NCI-H1694 treated with DMSO at 0.1 percent for 48 hours (cell line): Measurements from ENCODE around the gene CPNE7.

Experiments used
- DNase-seq: peaks from one replicate; lab custom pipeline; 2025; lab: John Stamatoyannopoulos, UW

The CPNE7 gene

DNA sequence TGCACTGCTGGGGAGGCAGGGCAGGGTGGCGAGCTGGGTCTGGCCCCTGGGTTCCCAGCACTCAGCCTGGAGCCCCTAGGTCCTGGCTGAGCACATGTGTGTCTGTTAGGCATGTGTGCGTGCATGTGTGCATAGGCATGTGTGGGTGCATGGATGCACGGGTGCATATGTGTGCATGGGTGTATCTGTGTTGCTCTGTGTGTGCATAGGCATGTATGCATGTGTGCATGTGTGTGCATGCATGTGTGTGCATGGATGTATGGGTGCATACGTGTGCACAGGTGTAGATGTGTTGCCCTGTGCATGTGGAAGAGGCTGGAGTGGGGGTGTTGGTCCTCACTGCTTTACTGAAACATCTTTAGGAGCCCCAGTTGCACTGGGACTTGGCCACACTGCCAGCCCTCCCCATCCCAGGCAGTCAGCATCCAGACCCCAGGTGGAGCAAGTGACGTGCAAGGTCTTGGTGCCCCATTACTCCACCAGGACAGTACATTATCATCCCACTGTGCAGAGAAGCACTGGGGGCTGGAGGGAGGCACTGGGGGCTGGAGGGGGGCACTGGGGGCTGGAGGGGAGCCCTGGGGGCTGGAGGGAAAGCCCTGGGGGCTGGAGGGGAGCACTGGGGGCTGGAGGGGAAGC, 27.5 kb downstream of the CPNE7 start:
- DNase-seq = no peak

DNA sequence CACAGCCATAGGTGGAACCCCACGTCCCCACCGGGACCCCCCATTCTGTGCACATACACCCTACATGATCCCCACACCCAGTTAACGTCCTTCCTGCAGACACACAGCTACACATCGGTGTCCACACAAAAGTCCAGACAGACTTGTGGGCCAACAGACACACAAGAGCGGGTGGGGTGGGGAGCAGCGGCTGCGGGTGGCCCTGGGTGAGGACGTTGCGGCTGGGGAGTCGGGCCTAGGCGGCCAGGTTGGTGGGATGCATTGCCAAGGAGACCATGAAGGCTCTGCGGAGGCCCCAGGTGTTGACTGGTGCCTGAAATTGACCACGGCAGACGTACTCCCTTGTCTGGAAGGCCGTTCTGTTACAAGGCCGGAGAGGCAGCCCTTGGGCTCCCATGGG, 29.2 kb downstream of the CPNE7 start:
- DNase-seq = no peak

DNA sequence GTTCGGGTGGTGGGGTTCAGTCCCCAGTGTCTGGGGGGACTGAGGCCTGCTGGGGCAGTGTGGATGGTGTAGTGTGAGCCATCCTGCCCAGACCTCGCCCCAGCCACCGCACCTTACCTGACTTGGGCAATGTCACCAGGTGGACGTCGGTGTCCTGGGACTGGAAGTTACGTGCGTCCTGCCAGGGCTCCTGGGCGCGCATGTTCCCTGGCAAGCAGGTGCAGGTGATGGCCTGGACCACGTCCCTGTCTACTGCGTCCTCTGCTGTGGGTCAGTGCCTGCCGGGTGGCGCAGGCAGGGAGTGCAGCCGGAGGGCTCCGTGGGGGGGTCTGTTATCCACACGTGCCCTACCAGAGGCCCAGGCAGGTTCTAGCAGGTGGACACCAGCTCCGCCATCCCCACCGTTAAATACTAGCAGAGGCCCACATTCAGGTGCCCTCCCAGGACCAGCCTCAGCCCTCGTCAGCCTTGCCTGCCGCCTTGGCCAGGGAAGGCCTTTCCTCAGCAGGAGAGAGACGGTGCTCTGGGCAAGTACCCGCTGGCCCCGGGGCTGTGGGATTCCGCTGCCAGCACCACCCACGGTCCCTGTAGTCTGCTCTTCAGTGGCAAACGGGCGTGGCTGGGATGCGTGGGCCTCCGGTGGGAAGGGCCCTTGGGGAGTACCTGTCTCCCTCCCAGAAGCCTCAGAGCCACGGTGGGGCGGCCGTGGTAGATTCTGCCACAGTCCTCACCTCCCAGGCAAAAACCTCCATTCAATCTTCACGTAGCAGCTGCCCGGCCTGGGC, 29.8 kb downstream of the CPNE7 start:
- DNase-seq = no peak

DNA sequence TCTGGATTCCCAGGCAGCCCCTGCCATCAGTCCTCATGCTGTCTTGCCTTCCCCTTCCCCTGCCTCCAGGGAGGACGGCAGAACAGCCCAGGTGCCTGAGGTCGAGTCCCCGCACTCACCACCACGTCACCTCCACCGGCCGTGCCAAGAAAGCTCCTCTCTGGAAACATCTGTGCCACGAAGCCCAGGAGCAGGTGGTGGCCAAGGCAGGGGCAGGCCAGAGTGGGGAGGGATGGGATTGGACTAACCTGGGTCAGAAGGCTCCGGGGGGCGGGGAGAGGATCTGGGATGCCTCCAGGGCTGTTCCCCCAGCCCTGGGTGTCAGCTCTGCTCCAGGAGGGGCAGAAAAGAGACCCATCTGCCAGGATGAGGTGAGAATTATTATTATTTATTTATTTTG, 30.4 kb downstream of the CPNE7 start:
- DNase-seq = no peak

DNA sequence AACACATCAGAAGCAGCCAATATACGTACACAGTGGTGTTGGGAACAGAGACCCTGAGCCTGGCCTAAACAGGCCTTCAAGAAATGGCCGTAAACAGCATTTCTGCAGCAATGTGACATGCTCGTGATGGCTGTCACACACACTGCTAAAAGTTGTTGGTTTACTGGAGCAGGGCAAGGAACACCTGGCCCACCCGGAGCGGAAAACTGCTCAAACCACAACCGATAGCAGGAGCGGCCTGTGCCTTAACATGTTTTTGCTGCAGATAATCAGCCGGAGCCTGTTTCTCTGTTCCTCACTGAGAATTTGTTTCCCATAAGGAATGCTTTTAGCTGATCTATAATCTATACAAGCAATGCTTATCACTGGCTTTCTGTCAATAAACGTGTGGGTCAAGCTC, 31.9 kb downstream of the CPNE7 start:
- DNase-seq = no peak

DNA sequence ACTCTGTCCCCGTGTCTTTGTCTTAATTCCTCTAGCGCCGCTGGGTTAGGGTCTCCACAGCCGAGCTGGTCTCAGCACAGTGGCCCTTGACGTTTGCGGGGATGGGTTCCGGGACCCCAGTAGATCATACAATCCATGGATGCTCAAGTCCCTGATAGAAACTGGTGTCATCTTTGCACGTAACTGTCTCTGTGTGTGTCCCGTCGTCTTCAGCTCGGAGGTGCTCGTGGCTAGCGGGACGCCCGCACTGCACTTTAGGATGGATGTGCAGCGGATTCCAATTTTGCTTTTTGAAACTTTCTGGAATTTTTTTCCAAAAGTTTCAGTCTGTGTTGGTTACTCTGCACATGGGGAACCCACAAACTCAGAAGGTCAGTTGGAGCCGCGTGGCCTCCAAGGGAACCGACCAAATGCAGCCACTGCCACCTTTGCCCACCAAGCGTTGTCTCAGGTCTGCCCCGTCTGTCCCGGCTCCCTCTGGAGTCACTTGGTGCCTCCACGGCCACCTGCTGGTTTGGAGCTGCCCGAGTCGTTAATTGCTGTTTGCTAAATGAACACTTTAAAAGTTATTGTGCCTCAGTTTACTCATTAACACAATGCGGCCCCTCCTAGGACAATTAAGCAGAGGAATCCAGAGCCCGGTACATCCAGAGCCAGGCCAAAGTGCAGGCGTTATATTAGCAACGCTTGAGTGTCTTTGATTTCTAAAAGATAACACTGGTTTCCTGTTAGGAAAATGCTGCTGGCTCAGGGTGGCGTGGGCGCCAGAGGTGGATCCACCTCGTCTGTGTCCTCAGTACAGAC, 32.6 kb downstream of the CPNE7 start:
- DNase-seq = no peak

DNA sequence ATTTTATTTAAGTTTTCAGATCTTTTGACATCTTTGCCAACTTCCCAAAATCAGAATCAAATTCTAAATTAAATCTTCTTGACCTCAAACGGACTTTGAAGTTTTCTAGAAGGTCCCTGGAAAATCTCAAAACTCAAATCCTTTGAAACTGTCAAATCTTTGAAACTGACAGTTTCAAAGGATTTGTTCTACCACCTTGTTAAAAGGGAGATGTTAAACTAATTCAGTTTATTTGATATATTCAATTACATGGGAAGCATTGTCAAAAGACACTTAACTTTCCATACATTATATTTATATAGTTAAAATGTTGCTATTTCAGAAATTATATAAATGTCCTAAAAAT, 34.5 kb downstream of the CPNE7 start:
- no peak for DNase-seq

DNA sequence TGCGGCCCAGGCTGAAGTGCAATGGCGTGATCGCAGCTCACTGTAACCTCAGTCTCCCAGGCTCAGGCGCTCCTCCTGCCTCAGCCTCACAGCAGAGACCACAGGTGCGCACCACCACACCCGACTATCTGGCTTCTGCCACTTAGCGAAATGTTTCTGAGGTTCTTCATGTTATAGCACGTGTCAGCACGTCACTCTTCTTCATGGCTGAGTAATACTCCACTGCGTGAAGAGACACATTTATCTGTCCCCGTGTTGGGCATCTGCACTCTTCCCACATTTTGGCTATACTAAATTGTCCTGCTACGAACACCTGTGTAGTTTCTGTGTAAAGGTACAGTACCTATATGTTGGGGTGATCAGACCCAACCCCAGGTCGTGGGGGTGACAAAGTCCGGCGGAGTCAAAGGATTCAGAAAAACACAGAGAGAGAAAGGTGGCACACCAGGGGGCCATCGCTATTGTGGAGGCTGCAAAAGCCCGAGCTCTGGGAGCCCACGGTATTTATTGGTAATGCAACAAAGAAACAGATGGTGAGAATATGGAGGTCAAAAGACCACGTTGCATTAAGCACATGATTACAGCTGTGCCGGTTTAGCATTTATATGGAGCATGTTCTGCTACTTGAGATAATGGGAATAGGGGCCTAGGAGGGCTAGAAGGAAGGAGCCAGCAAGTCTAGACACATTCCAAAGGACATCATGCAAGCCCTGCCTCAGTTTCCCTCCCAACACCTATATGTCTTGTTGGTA, 37.0 kb downstream of the CPNE7 start:
- no peak for DNase-seq

DNA sequence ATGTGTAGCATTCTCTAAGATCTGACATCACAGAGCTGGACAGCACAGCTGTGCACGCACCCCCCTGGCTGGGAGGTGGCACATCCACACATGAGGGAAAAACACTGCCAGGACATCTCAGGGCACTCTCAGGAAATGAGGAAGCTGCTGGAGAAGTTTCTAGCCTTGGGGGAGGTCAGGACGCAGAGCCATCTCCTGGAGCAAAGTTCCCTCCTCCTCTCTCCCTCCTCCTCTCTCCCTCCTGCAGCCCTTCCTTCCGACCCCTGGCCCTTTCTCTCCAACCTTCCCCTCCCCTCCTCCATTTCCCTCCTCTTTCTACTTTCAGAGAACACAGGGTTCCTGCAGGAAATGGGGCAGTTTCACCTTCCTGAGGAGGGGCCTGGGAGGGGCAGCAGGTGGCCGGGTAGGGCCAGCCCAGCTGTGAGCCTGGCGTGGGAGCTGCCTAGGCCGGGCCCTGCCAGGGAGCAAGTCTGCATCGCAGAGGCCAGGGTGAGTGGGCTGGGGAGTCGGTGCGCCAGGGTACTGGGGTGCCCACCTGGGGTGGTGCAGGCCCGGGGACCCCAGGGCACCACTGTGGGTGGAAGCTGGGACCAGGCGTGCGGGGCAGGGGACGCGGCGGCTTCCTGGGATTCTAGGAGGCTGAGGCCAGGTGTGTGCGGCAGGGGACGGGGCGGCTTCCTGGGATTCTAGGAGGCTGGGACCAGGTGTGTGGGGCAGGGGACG, 37.8 kb downstream of the CPNE7 start, which contains the start of gene DPEP1:
DPEP1 (plus strand) TSS at position 412 of the 723 bp plus-strand sequence. CDS start 16,769 bp downstream, outside the sequence.
- no peak for DNase-seq

DNA sequence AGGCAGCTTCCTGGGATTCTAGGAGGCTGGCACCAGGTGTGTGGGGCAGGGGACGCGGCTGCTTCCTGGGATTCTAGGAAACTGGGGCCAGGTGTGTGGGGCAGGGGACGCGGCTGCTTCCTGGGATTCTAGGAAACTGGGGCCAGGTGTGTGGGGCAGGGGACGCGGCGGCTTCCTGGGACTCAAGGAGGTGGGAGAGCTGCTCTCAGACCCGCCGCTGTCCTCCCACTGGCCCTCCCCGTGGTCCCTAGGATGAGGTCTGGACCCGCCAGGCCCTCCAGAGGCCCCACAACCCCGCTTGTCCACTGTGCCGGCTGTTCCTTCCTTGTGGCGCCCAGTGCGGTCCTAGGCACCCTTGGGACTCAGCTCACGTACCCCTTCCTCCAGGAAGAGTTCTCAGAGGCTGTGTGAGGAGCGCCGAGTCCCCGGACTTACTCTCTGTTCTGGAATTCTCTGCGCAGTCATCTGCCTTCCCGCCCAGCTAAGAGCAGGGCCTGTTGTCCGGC, 38.4 kb downstream of the CPNE7 start:
- DNase-seq = no peak

DNA sequence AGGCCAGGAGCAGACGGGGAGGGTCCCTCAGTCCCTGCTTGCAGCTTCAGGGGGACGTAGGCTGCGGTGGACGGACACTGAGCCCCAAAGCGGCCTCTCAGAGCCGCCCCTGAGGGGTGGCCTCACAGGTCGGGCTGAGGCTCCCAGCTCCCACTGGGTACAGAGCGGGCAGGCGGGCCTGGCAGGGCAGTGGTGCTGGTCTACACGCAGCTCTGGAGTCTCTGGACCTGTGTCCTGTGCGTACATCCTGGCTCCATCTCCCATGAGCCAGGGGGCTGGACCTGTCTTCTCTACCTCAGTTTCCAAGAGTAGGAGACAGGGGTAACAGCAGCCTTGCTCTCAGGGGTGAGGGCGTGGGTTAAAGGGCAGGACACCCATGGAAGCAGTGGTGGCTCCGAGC, 39.6 kb downstream of the CPNE7 start:
- no peak for DNase-seq

DNA sequence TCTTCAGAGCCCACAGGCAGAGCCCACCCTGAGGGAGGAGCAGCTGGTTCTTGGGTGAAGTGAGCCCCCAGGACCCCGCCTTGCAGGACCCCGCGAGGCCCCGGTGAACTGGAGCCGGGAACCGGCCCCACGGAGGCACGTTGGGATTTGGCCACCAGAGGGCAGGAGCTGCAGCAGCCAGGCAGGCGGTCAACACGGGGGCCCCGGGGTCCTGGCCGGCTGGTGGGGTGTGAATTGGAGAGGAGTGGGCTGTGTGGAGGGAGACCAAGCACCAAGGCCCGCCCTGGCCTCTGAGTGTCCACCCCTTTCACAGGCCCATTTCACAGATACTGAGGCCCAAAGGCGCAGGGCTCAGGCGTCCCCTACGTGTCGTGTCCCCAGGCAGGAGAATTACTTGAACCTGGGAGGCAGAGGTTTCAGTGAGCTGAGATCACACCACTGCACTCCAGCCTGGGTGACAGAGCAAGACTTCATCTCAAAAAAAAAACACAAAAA, 40.1 kb downstream of the CPNE7 start:
- DNase-seq = no peak

DNA sequence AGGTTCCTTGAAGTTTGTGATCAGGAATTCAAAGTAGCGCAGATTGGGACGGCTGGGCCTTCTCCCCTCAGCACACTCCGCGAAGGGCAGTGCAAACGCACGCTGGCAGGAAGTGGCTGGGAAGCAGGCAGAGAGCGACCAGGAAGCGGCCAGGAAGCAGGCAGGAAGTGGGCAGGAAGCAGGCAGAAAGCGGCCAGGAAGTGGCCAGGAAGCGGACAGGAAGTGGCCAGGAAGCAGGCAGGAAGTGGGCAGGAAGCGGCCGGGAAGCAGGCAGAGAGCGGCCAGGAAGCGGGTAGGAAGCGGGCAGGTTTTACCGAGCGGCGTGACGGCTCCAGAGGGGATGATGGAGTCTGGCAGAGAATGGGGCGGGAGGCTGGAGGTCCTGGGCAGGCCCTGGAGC, 41.1 kb downstream of the CPNE7 start:
- DNase-seq = no peak

DNA sequence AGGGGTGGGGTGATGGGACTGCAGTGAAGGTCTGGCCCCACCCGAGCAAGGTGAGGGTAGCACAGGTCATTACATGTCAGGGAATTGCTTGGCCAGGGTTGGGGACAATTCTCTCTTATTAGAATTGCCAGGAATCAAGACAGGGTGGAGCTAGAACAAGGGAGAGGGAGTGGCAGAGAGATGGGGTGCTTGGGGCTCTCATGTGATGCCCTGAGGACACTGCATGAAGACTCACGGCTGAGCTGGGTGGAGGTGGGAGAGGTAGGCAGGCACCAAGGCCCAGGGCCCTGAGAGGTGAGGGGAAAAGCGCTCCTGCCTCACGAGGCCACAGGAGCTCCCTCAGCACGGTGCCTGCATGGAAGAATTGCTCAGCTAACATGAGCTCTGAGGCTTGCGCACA, 41.5 kb downstream of the CPNE7 start:
- no peak for DNase-seq

DNA sequence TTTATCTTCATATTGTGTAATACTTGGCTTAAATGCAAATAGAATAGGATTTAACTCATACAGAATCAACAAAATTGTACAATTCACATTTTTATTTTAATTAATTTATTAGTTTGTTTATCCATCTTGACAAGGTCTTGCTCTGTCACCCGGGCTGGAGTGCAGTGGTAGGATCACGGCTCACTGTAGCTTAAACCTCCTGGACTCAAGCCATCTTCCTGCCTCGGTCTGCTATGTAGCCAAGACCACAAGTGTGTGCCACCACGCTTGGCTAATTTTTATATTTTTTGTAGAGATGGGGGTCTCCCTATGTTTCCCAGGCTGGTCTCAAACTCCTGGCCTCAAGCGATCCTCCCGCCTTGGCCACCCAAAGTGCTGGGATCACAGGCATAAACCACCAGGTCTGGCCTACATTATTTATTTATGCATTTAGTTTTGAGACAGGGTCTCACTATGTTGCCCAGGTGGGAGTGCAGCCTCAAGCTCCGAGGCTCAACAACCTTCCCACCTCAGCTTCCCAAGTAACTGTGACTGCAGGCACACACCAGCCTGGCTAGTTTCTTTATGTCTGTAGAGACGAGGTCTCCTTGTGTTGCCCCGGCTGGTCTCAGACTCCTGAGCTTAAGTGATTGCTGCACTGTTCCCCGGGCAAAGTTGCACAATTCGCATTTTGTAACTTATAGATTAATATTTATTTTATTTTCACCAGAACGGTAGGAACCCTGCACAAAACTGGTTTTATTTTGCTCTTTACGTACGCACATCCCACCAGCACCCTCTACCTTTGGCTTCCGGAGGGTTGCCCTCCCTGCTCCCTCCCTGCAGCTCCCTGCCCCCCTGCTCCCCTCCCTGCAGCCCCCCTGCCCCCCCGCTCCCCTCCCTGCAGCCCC, 42.8 kb downstream of the CPNE7 start:
- DNase-seq = no peak

DNA sequence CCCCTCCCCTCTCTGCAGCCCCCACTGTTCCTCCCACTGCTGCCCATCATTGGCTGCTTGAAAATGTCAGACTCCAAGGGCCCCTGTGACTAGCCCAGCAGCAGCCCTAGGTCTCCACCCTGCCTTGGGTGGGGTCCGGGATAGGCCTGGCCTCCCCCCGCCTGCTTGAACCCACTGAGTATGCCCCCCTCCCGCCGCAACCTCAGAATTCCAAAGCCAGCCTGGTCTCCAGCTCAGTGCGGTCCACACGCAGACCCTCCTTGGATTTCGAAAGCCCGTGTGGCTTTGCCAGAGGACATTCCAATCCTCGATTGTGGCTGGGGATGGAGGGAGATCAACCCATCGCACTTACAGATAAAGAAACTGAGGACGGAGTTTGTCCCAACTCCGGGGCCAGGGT, 44.3 kb downstream of the CPNE7 start:
- DNase-seq = no peak

DNA sequence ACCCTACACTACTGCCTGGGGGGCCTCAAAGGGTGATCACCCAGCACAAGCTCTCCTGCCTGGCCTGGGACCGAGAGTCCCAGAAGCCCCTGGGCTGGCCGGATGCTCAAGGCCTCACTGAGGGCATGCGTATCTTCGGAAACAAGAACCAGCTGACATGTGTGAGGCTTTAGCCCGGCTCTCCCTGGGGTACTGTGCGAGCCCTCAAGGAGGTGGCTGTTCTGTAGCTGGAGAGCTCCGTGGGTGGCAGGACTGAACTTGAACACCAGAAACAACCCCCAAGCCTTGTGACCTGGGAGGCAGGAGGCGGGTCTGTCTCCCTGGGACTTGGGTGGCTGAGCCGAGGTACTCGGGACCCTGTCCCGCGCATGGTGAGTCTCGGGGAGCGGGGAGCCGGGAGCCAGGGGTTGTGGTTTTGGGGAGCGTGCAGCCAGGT, 44.9 kb downstream of the CPNE7 start:
- DNase-seq = no peak

DNA sequence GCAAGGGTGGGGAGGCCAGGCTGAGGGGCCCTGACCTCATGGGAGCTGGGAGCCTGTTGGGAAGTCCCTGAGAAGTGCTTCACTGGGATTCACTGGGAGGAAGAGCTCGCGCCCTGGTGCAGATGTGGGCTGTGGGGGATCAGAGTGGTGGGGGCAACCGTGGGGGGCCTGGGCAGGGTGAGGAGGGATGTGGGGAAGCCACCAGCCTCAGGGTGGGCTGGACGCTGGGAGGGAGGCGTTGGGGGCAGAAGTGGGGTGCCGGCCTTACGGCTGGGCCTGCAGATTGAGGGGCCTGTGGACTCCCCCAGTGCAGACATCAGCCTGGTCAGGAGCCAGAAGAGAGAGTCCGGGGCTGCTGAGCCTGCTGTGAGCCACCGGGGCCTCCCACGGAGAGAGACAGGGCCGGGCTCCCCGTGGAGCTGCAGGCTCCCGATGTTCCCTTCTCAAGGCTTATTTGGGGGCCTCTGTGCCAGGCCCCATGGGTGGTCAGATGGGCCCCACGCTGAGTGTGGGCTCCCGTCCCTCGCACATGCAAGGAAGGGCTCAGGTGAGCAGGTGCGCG, 45.7 kb downstream of the CPNE7 start:
- no peak for DNase-seq

DNA sequence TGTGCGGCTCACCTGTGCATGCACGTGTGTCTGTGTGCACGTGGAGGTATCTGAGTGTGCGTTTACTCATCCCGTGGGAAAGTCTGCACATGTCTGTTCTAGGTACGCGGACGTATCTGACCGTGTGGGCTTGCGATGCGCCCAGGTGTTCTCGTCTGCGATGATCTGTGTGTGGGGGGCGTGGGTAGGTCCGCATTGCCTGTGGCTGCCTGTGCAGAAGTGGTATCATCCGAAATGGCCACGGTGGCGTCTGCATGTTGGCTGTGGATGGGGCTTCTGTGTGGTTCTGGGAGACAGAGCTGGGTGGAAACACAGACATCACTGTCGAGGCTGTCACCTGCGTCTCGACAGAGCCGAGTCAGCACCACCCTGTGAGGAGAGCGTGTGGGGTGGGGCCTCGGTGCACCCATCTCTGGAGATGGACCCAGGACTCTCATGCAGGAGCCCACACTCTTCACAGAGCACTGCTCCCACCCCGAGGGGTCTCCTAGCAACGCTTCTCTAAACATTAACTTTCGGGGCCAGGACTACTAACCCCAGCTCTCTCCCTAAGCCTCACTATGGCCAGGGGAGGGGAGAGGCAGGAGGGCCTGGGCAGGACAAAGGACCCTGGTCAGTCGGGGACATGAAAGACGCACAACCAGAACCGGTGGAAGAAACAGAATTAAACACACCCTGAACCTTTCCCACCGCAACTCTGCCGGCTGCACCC, 46.3 kb downstream of the CPNE7 start:
- no peak for DNase-seq
